HG02798 (cell line): ENCODE measurements around the gene TLE4.
"Not testable (repeated sequence)": the region's sequence is repeated elsewhere in the genome, so short reads cannot be mapped to it uniquely, and the experiment has no call there.

Experiments used
- ATAC-seq: cut with Tn5 transposase; IDR thresholded peaks from one replicate; pipeline ENCODE4 v1.9.1; 2021; ENCODE audit warnings: mild to moderate bottlenecking; ENCODE audit not compliant: unreplicated experiment, poor library complexity

TLE4 gene

DNA sequence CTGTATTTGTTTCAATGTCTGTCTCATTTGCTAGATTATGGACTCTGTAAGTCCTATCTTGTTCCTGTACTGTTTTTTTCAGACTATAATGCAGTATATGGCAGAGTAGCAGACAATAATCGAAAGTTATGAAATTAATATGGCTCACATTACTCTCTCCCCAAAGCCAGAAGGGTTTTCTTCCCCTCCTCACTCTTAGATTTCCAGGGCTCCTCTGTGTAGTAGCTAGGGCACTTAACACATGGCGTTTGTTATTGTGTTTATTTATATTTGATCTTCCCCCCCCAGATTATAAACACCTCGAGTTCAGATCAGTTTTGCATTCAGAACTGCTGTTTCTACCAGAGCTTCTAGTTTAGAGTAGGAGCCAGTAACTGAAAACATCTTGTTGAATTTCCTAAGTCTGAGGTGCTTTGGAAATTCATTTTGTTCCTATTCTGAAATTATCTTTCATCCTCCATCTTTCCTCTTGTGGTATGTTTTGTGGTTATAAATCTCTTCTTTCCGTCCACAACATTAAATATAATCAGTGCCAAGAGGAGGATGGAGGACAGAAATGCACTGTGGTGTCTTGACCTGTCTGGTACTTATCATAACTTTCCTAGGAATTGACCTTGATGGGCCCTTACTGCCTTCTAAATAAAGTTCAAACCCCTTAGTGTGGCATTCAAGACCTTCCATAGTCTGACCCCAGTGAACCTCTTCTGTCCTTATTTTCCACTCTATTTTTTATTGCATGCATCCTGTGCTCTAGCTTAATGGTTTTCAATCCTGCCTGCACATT lies 27.0 kb downstream of the TLE4 start:
- no peak for ATAC-seq

DNA sequence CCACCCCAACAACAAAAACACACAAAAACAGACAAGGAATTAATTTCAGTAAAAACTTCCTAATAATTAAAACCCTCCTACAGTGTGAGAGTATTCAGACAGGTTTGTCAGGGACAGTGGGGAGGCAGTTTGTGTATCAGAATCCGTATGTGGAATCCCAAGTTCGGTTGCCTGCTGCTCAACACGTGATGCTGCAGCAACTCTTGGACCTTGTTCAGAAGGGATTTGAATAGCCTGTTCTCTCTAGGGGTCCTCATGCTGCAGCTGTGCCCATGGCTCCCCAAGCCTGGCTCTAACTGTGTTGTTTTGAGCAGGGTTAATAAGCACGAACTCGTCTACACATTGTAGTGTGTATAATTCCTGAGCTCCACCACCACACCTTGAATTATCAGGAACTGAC lies 28.7 kb downstream of the TLE4 start:
- ATAC-seq = no peak

DNA sequence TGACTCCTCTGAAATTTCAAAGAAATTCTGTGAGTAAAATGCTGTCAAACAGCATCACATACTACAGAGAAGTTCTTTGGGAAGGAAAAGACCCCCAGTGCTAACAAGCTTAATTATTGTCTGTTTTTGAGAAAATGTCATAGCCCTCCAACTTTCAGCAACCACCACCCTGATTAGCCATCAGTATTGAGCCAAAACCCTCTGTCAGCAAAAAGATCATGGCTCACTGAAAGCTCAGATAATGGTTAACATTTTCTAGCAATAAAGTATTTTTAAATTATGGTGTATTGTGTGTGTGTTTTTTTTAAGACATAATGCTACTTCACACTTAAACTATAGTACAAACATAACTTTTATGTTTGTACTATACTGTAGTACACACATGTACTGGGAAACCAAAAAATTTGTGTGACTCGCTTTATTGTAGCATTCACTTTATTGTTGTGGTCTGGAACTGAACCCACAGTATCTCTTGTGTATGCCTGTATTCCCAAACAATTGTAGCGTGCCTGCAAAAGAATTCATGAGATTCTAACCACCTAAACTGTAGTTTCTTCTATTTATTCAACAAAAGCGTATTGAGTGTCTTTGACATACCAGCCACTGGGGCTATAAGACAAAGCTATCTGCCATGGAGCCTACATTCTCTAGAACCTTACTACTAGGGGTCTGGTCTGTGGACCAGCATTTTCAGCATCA lies 31.6 kb downstream of the TLE4 start:
- no peak for ATAC-seq

DNA sequence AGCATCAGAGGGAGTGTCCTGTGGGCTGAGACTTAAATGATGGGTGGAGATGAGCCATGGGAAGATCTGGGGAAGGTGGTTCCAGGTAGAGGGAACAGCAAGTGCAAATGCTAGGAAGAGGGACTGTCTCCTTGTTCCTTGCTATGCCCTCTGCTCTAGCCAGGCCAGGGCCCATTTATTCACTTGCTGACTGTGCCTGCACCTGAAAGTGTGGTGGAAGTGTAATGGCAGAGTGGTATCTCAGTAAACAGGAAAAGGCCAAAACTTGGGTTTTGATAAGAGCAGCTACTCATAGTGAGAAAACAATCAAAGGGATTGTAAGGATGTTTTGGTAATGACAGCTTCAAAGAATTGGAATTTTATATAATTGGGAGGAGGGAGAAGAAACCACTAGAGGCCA lies 32.4 kb downstream of the TLE4 start:
- no peak for ATAC-seq

DNA sequence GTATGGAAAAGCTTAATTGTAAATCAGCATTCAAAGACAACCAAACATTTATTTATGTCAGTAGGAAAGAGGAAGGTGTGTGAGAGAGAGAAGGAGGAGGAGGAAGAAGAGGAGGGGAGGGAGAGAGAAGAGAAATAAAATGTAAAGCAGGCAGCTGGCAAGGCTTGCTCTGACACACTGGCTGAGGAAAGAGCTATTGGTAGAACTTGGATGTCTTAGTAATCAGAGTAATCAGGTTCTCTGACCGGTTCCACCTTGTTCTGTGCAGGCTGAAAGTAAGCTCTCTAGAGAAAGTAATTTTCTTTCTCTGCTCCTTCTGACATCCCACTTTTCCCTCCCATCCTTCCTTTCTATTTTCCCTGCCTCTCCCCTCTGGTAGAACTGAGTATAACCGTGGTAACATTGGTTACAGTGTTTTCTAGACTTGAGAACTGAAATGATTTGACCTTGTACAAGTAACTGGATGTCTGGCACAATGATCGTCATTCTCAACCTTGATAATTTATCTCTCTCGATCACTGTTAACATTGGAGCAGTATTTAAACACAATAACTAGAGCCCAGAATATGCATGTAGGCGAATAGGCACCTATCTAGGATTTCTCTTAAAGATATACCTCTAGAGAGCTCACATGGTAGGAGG lies 33.3 kb downstream of the TLE4 start:
- ATAC-seq = no peak

DNA sequence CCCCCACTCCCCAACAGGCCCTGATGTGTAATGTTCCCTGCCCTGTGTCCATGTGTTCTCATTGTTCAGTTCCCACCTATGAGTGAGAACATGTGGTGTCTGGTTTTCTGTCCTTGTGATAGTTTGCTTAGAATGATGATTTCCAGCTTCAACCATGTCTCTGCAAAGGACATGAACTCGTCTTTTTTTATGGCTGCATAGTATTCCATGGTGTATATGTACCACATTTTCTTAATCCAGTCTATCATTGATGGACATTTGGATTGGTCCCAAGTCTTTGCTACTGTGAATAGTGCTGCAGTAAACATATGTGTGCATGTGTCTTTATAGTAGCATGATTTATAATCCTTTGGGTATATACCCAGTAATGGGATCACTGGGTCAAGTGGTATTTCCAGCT lies 34.8 kb downstream of the TLE4 start:
- not testable (repeated sequence) for ATAC-seq

DNA sequence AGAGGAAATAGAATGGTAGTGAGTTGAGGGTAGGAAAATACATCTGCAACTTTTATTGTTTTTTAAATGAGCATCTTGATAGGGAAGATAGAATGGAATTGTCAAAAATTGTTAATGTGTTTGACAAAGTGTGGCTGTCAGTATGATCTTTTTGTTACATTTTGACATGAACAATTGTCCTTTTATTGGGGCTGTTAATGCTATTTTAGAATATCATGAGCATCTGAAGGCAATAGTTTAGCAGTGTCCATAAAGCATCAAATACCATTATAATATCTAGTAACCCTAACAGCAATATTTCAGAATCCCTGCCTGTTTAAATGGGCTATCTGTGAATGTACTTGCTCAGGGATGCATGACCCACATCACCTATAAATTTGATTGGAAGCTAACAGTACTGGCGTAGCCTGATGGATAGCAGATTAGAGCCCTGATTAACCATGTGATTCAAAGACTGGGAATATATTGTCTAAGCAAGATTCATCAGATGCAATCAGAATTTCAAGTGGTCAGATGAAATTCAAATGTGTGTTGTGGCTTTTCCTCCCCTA lies 37.8 kb downstream of the TLE4 start:
- no peak for ATAC-seq

DNA sequence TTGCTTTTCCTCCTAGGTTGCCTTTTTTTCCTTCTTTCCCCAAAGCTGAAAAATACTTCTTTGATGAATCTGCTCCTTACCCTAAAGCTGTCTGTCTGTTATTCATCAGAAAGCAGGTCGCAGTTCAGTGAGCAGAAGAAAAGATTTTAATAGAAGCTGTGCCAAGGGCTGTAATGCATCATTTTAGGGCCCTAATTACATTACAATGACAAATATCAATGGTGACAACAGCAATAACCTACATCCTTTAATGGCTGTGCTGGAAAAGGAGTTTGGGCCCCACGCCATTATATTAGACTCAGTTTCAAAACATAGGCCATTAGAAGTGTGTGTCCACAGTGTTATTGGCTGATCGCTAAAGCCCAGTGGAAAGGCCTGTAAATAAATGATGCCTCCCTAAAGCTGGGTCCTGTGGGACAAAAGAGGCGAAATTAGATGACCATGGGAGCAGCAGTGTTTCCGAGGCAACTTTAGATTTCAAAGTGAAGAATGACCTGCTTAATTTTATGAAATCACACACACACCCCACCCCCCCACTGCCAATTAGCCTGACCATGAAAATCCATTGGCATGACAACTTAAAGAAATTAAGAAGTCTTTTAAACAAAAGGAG lies 38.4 kb downstream of the TLE4 start:
- ATAC-seq = no peak

DNA sequence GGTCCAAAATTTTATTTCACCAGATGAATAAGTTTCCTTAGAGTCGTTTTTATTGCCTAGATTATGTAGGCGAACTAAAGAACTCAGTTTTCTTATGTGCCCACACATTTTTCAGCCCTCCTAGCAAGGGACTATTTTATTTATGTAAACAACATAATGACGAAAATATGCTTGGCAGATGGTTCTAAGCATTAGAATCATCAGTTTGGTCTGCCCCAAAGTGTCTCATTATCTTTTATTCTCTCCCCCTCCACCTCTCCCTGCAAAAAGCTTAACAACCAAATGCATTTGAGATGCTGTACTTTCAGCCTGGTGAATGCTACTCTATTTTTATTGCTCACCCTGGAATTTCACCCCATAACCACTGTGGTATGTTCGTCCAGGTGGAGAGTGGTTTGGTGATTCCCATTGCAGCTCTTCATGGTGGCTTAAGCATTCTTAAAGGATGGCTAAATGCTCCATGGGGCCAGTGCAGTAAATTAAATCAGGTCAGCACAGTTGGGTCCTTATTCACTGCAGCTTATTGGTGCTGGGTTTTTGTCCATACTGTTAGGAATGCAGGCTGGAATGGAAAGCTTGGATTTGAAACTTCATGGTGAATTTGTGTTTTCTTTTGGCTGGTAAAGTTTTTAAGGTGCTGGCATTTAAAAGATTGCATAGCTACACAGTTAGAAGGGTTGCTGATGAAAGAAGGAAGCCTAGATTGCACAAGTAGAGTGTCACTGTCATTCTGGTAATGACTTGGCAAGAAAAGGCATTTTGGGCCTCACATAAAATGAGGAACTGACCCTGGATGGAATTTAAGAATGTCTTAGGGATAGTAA lies 39.2 kb downstream of the TLE4 start:
- peak; percentile 81 for ATAC-seq

DNA sequence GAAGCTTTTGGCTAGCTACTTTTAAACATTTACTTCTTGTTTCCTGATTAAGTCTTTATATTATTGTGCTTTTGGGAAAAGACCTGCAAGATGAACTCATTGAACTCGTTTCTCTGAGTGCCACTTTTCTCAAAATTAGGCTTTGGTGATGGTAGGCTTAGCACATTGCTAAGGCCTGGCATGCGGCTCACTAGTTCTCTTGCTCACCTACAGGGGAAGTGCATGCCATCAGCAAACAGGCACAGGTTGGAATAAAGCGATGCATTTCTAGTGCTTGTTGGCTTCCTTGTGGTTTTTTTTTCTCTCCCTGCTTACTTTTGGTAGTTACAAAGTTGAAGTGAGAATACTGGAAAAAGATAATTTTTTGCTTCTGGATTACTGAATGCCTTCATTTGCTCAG lies 41.4 kb downstream of the TLE4 start:
- ATAC-seq = no peak

DNA sequence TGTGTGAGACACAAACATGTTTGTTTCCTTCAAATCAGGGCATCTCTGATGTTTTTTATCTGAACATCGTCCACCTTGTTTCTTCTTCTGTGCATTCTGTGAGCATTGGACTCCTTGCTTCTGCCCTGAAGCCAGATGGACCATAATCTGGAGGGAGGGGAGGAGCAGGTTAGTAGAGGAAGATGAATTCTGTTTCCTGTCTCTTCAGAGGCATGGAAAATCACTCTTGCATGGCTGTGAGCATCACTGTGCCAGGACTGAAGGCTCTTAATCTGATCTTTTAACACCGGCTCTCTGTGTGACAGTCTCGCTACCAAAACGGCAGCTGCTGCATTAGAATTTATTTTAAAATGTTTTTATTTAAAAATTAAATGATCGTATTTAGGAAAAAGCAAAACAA lies 43.3 kb downstream of the TLE4 start:
- ATAC-seq = no peak

DNA sequence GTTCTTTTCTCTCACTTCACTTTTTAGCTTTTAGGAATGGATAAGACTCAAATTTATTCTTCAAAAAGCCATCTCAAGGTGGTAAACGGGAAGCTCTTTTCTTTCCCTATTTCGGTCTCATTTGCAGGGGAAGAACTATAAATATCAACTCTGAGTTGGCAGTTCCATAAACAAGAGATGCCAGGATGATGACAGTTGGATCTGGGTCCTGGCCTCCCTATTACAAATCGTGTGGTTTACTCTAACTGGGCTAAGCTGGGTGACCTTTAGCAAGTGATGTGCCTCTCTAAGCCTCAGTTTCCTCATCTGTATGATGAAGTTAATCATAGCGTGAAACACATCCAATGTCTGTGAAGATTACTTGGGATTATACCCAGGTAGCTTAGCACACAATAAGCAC lies 44.2 kb downstream of the TLE4 start:
- no peak for ATAC-seq

DNA sequence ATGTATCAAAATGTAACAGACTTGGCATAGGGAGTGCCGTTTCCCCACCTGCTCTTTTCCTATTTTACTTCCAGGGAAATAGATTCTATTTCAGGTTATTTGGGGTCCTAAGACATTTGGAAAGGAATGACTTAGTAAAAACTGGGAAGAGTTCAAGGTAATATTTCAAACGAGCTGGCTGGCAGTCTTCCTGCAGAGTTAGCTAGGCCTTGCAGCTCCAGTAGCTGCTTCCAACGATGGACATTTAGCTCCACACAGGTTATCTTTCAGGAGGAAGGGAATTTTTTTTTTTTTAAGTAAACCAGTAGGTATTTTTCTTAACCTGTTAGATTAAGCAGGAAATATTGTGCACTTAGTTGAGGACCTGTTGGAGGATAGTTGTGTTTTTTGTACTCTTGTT lies 45.2 kb downstream of the TLE4 start:
- no peak for ATAC-seq

DNA sequence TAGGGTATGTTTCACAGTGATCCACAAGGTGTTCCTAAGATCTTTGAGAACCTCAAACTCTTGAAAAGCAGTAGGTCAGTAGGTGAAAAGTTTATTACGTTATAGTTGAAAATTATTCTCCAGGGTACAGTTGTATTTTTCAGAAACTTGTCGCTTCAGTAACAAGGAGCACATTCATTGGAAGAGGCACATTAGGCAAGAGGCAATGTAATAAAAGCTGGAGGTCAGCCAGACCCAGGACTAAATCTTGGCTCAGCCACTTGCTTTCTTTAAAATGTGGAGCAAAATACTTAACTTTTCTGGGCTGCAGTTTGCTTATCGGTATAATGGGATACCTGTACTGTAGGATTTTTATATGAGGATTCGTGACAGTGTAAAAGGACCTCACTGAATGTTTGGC lies 45.6 kb downstream of the TLE4 start:
- ATAC-seq = no peak

DNA sequence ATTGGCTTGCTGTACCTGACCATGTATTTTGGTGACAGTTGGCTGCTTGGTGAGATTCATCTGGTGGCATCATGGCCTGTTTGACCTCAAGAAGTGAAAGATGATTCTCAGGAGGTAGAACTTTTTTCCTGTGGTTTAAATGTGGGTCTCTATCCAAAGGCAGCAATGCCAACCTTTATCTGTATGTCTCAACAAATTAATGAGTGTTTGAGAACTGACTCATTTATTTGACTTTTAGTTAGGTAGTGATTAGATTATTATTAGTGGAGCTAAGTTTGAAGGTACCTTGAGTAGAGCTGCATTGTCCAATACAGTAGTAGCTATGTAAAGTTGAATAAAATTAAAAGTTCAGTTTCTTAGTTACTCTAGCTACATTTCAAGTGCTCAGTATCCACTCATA lies 48.2 kb downstream of the TLE4 start:
- ATAC-seq = no peak

DNA sequence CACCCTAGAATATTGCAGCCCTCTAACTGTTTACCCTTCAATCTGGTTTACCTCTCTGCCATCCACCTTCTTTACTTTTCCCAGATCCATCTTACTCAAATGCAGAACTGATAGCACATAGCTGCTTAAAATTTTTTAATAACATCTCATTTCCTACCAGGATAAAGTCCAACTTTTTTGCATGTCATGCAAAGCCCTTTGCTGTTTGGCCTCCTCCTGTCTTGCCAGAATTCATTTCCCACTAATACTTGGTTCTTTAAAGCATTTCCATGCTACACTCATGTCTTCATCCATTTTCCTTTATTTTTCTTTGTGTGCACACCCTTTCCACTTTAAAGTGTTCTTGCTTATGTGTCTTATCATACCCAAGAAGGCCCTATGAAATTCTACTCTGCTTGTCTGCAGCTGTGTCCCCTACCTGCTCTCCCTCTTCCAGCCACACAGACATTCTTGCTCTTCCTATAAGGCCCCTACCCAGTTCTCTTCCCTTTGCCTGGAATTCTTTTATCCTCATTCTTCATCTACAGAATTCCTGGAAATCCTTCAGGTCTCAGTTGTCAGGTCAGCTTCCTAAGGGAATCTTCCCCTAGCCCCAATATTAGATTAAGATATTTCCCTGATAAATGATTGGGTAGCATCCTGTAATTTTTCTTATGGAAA lies 50.3 kb downstream of the TLE4 start:
- ATAC-seq = no peak

DNA sequence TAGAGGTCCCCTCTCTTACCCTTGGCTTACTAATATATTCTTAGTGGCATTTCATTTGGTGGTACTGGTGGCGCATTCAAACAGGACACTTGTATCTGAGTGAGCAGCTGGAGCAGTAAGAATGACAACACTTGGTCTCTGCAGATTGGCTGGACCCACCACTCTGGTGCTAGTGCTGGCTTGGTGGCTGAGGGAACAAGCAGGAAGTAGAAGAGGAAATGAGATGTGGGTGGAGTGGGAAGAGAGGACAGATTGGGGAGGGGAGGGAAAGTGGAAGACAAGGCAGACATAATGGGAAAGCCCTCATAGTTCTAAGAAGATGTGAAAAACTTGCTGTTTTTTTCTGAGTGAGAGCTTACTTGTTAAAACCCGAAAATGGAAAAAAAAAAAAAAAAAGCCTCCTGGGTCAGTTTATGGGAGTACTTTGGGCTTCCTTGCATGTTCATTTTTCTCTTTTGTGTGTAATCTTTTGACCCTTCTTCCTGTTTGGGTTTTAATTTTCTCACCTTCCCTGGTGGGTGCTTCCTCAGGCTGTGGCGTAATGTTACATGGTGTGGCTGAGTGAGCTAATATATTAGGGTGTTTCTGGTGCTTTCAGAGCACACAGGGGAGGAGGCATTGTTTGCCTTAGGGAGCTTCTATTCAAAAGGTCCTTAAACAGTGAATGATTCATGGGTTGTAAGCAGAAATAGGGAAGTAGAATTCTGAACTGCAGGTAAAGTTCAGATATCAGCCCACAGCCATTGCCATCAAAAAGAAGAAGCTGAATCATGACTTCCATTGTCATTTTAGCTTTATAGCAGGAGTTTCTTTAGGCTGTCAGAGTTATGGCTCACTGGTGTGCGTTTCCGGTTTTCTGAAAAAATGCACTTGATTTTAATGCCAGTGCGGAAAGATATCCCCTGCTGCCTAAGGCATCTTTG lies 52.3 kb downstream of the TLE4 start:
- peak; percentile 94 for ATAC-seq

DNA sequence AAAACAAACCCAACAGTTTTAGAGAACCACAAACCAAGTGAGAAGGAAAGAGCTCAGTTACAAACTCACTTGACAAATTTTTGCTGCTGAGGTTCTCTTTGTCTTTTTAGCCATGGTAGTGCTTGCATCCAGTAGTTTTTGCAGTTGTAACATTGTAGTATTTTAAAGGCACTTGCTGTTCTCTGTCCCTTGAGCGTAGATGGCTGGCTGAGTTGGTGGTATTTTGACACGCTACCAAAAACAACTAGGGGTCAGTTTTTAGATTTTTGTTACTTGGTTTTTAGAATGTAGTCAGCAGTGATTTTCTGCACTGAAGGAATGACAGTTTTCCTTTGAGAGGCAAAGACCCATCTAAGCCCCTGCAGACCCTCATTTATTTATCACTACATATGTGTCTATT lies 58.0 kb downstream of the TLE4 start:
- ATAC-seq = no peak
